Mesothelial cell of epicardium (in vitro differentiated cells): Measurements from ENCODE around the gene SH3RF2. TPM values are rescaled to one million over a fixed set of nuclear protein-coding genes. Genes with fewer than 3 reads are reported as not detected.

Source experiments
- DNase-seq, 2 experiments: peaks; one replicate each; pipeline ENCODE4 v3.0.0; 2021; ENCODE audit warnings: low spot score in 2 of 2; ENCODE audit not compliant: unreplicated experiment in 2 of 2
- H3K27ac Mint-ChIP-seq: 2 replicates; pipeline ENCODE4 v1.8.0; 2021; ENCODE audit warnings: mixed read lengths
- H3K27me3 Mint-ChIP-seq: 2 replicates; pipeline ENCODE4 v1.8.0; 2021; ENCODE audit warnings: low read depth, mixed read lengths
- H3K36me3 Mint-ChIP-seq: 2 replicates; pipeline ENCODE4 v1.8.0; 2021; ENCODE audit warnings: mixed read lengths
- H3K4me1 Mint-ChIP-seq: 2 replicates; pipeline ENCODE4 v1.8.0; 2021; ENCODE audit warnings: mixed read lengths
- H3K4me3 Mint-ChIP-seq: 2 replicates; pipeline ENCODE4 v1.8.0; 2021; ENCODE audit warnings: mild to moderate bottlenecking, moderate library complexity, mixed read lengths
- H3K9me3 Mint-ChIP-seq: 2 replicates; pipeline ENCODE4 v1.8.0; 2021; ENCODE audit warnings: mixed read lengths
- total RNA-seq: library from RNA; stranded (reverse); gene quantifications from 3 replicates; pipeline ENCODE4 v1.2.1, GENCODE V29; 2021
- TF ChIP-seq, protein P1 (sequence below): fragments of 200-600 bp; sonication (generic); IDR thresholded peaks from one replicate; pipeline ENCODE4 v1.5.0; 2021; ENCODE audit warnings: antibody characterized with exemption; ENCODE audit not compliant: unreplicated experiment

Gene SH3RF2
- total RNA-seq, 1 donor from 2014 or later = 3.2 TPM

DNA sequence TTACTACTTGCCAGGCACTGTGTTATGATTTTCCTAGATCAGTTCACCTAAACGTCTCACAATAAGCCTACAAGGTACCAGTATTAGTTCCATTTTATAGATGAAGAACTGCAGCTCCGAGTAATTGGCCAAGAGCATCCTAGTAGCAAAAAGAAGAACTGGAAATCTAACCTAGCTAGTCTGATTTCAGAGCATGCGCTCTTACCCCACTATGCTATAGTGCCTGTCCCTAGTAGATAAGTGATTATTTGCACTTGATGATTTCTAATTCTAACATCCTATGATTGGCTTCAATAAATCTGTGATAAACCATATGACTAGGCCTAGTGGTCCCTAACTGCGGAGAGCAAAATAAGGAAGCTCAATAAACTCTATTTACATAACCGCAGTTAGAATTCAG is 176.1 kb downstream of the SH3RF2 start:
- Mint-ChIP-seq H3K27ac (no peak overlapping the region), H3K4me1 (peaks cover 15% of the 10 kb centered on the region), H3K27me3 (no peaks in the 10 kb centered on the region), H3K4me3 (no peak overlapping the region), H3K36me3 (peaks cover 12% of the 10 kb centered on the region), H3K9me3 (no peaks in the 10 kb centered on the region)
- DNase-seq = no peak
- TF ChIP-seq, protein P1, sequence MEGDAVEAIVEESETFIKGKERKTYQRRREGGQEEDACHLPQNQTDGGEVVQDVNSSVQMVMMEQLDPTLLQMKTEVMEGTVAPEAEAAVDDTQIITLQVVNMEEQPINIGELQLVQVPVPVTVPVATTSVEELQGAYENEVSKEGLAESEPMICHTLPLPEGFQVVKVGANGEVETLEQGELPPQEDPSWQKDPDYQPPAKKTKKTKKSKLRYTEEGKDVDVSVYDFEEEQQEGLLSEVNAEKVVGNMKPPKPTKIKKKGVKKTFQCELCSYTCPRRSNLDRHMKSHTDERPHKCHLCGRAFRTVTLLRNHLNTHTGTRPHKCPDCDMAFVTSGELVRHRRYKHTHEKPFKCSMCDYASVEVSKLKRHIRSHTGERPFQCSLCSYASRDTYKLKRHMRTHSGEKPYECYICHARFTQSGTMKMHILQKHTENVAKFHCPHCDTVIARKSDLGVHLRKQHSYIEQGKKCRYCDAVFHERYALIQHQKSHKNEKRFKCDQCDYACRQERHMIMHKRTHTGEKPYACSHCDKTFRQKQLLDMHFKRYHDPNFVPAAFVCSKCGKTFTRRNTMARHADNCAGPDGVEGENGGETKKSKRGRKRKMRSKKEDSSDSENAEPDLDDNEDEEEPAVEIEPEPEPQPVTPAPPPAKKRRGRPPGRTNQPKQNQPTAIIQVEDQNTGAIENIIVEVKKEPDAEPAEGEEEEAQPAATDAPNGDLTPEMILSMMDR = no peak

Other genes with a start within 250 kb of the SH3RF2 start
- gene PRELID2, start 101.2 kb upstream of the SH3RF2 start, total RNA-seq = 18.3 to 23.0 TPM (median 19.9 TPM) in 3 replicates
- gene GRXCR2, start 63.6 kb upstream of the SH3RF2 start, total RNA-seq = not detected in 3 replicates
- 2.3 to 4.2 TPM (median 2.6 TPM) in 3 replicates for gene PLAC8L1, start 169.0 kb downstream of the SH3RF2 start, total RNA-seq
- 154 to 164 TPM (median 158 TPM) in 3 replicates for gene LARS1, start 246.1 kb downstream of the SH3RF2 start, total RNA-seq